Measurements from ENCODE around the gene NOP14.

- TF ChIP-seq CTCF (IDR thresholded peaks at IDR 0.05) (no peak), POLR2A (IDR thresholded peaks at IDR 0.05) (no peak), EP300 (IDR thresholded peaks at IDR 0.05) (no peak)
Measured at GRCh38 chr4:3010577-3010976, 47.4 kb upstream of the NOP14 start.

Measured in tibial nerve (tissue), 4 donors.